Keratinocyte (primary cell): ENCODE data around the gene CMTM2. TPM values are rescaled to one million over a fixed set of nuclear protein-coding genes. Genes with fewer than 3 reads are reported as not detected.

Experiments used
- DNase-seq: peaks from one replicate; pipeline ENCODE4 v3.0.0-alpha.2; 2011; ENCODE audit warnings: low read depth, missing footprints, low spot score
- FAIRE-seq: peaks from 2 replicates; lab custom pipeline; 2011; peaks lifted over from hg19 to GRCh38; lab: Jason Lieb, UNC
- H2AFZ ChIP-seq: 2 replicates; pipeline ENCODE4 v1.6.0; 2012; ENCODE audit warnings: low read length, control low read depth, inconsistent platforms; ENCODE audit not compliant: control insufficient read depth
- H3K27ac ChIP-seq: 2 replicates; pipeline ENCODE4 v1.5.1; 2011; ENCODE audit warnings: low read length; ENCODE audit not compliant: control insufficient read depth, insufficient read depth
- H3K27me3 ChIP-seq: 3 replicates; pipeline ENCODE4 v1.6.0; 2011; ENCODE audit warnings: low read length; ENCODE audit not compliant: control insufficient read depth, insufficient read depth; ENCODE audit errors: extremely low read depth
- H3K36me3 ChIP-seq, 2 experiments: 2 replicates in 1 of 2; 3 replicates in 1 of 2; pipeline ENCODE4 v1.5.1; 2011; ENCODE audit warnings: low read length in 2 of 2, mild to moderate bottlenecking in 1 of 2; ENCODE audit not compliant: control insufficient read depth in 2 of 2, insufficient read depth in 2 of 2; ENCODE audit errors: extremely low read depth in 1 of 2
- H3K4me1 ChIP-seq: 3 replicates; pipeline ENCODE4 v1.5.1; 2011; ENCODE audit warnings: low read length; ENCODE audit not compliant: control insufficient read depth, insufficient read depth; ENCODE audit errors: extremely low read depth
- H3K4me2 ChIP-seq: 3 replicates; pipeline ENCODE4 v1.6.0; 2011; ENCODE audit warnings: low read depth, low read length; ENCODE audit not compliant: control insufficient read depth, insufficient read depth; ENCODE audit errors: extremely low read depth
- H3K4me3 ChIP-seq, 3 experiments: fragments of 200-600 bp in 1 of 3; sonication (generic) in 1 of 3; 2 replicates in 2 of 3; 3 replicates in 1 of 3; pipeline ENCODE4 v1.5.1; 2011 to 2016; ENCODE audit warnings: low read length in 3 of 3, mild to moderate bottlenecking in 3 of 3, control low read depth in 2 of 3, inconsistent platforms in 1 of 3, low read depth in 1 of 3, mixed read lengths in 1 of 3, mixed run types in 1 of 3, moderate library complexity in 1 of 3; ENCODE audit not compliant: control insufficient read depth in 2 of 3, insufficient read depth in 2 of 3; ENCODE audit errors: extremely low read depth in 1 of 3
- H3K79me2 ChIP-seq: 2 replicates; pipeline ENCODE4 v1.6.0; 2012; ENCODE audit warnings: low read length; ENCODE audit not compliant: control insufficient read depth, insufficient read depth
- H3K9ac ChIP-seq: 3 replicates; pipeline ENCODE4 v1.6.0; 2011; ENCODE audit warnings: low read length; ENCODE audit not compliant: control insufficient read depth, insufficient read depth; ENCODE audit errors: extremely low read depth
- H3K9me1 ChIP-seq: 3 replicates; pipeline ENCODE4 v1.6.0; 2011; ENCODE audit warnings: low read length; ENCODE audit not compliant: control insufficient read depth, insufficient read depth; ENCODE audit errors: extremely low read depth
- H3K9me3 ChIP-seq: 2 replicates; pipeline ENCODE4 v1.5.1; 2012; ENCODE audit warnings: low read depth, low read length; ENCODE audit not compliant: control insufficient read depth
- H4K20me1 ChIP-seq: 3 replicates; pipeline ENCODE4 v1.6.0; 2011; ENCODE audit warnings: low read length; ENCODE audit not compliant: control insufficient read depth, insufficient read depth; ENCODE audit errors: extremely low read depth
- CTCF ChIP-seq, 3 experiments: IDR thresholded peaks in 1 of 3; conservative IDR thresholded peaks in 1 of 3; optimal IDR thresholded peaks in 1 of 3; 2 replicates in 2 of 3; 3 replicates in 1 of 3; pipeline versions ENCODE3 to v1.5.1; 2011; ENCODE audit warnings: low read length in 3 of 3, mild to moderate bottlenecking in 3 of 3, moderate library complexity in 2 of 3, control low read depth in 1 of 3, inconsistent platforms in 1 of 3; ENCODE audit not compliant: insufficient read depth in 2 of 3; ENCODE audit errors: extremely low read depth in 1 of 3
- EZH2 ChIP-seq: IDR thresholded peaks from one replicate; pipeline ENCODE4 v1.6.1; 2012; ENCODE audit warnings: inconsistent platforms, mild to moderate bottlenecking, low read length, moderate library complexity
- dilution Hi-C: fragments of 300-500 bp; cut with MboI; formaldehyde crosslinking; loops from one replicate; pipeline ENCODE4 v1.7.0; 2020; ENCODE audit warnings: low sequenced_read_pairs; ENCODE audit not compliant: extremely low pct_ligation_motif_present
- polyA plus RNA-seq, 5 experiments: library from polyadenylated mRNA; depleted of rRNA in 3 of 5; stranded (reverse) in 3 of 5; stranded (forward) in 1 of 5; unstranded in 1 of 5; fragments of >200 nt; gene quantifications; 1 replicate in 1 of 5; 2 replicates in 3 of 5; 3 replicates in 1 of 5; pipeline versions ENCODE4 v1.2.1 to v1.2.3, GENCODE V29; 2011 to 2012; ENCODE audit warnings: missing spikeins in 2 of 5, low read depth in 1 of 5, low replicate concordance in 1 of 5

CMTM2 gene
- polyA plus RNA-seq, 1 donor (not counting 4 experiments of a cell fraction or from before 2014, with no cell fraction given): not detected

- Histone ChIP-seq H3K79me2 (no peaks in the 10 kb centered on the region), H4K20me1 (no peaks in the 10 kb centered on the region), H3K4me3 (no peak overlapping the region), H3K27ac (no peak overlapping the region), H3K9me1 (no peaks in the 10 kb centered on the region), H3K9me3 (no peaks in the 10 kb centered on the region), H2AFZ (no peak overlapping the region), H3K36me3 (no peaks in the 10 kb centered on the region), H3K9ac (no peak overlapping the region), H3K27me3 (no peaks in the 10 kb centered on the region), H3K4me1 (no peaks in the 10 kb centered on the region), H3K4me2 (no peak overlapping the region)
- dilution Hi-C loops: no loop called here
- FAIRE-seq (no peak), DNase-seq (no peak)
- TF ChIP-seq EZH2 (no peak), CTCF (optimal IDR thresholded peaks at IDR 0.05 in 1 of 3, IDR thresholded peaks at IDR 0.05 in 1 of 3, conservative IDR thresholded peaks at IDR 0.05 in 1 of 3; ENCODE audit: extremely low read depth in 1 of 3, insufficient read depth in 2 of 3, low read length in 3 of 3) (no peak)
Observed at GRCh38 chr16:66591018-66591417, 11.8 kb downstream of the CMTM2 start.

GRCh38 chr16:66592241-66592640 lies 13.0 kb downstream of the CMTM2 start:
- Histone ChIP-seq H3K27ac (no peak overlapping the region), H3K27me3 (no peaks in the 10 kb centered on the region), H2AFZ (no peak overlapping the region), H3K4me2 (no peak overlapping the region), H3K9ac (no peak overlapping the region), H3K4me3 (no peak overlapping the region), H3K9me1 (no peaks in the 10 kb centered on the region), H3K79me2 (no peaks in the 10 kb centered on the region), H4K20me1 (no peaks in the 10 kb centered on the region), H3K36me3 (no peaks in the 10 kb centered on the region), H3K4me1 (no peaks in the 10 kb centered on the region), H3K9me3 (no peaks in the 10 kb centered on the region)
- no peak for FAIRE-seq
- dilution Hi-C loops: no loop called here
- no peak for TF ChIP-seq CTCF (optimal IDR thresholded peaks at IDR 0.05 in 1 of 3, IDR thresholded peaks at IDR 0.05 in 1 of 3, conservative IDR thresholded peaks at IDR 0.05 in 1 of 3; ENCODE audit: extremely low read depth in 1 of 3, insufficient read depth in 2 of 3, low read length in 3 of 3)
- no peak for TF ChIP-seq EZH2
- DNase-seq: no peak
